ENCODE results near the gene PRR11.
"Not testable (repeated sequence)": the region's sequence is repeated elsewhere in the genome, so short reads cannot be mapped to it uniquely, and the experiment has no call there.

The PRR11 gene

DNA sequence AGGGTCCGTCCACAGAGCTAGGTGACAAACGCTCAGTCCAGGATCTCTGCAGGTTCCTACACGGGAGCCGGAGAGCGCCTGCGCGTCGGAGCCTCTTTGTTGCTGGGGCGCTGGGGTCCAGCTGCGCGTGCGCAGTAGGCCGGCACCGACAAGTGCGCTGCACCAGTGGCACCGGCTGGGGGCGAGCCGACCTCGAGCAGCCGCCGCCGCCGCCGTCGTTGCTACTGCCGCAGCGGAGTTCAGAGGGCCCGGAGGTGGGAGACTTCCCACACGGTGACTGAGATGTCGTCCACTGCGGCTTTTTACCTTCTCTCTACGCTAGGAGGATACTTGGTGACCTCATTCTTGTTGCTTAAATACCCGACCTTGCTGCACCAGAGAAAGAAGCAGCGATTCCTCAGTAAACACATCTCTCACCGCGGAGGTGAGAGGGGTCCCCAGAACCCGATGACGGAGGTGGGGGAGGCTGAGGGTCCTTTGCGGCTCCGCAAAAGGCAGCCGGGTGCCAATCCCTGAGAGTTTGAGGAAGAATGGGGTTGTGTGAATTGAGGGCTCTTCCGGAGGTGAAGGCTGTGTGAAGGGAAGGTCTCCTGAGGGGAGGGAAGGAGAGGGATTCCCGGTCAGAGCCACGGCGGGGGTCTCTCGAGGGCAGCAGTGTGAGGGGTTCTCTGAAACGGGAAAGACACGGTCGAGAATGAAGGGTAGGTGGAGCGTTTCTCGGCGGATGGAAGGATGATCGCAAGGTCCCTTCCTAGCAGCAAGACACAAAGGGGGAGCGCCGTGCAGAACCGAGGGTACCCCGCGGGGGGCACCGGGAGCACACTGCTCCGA lies 65.0 kb downstream of the PRR11 start, which contains the start of gene GDPD1:
Gene GDPD1, plus strand, starts transcription at position 184 of the 831 bp plus-strand sequence. Its CDS starts 99 bp downstream, at position 283.
- peak; percentile 85 to 95 for DNase-seq

DNA sequence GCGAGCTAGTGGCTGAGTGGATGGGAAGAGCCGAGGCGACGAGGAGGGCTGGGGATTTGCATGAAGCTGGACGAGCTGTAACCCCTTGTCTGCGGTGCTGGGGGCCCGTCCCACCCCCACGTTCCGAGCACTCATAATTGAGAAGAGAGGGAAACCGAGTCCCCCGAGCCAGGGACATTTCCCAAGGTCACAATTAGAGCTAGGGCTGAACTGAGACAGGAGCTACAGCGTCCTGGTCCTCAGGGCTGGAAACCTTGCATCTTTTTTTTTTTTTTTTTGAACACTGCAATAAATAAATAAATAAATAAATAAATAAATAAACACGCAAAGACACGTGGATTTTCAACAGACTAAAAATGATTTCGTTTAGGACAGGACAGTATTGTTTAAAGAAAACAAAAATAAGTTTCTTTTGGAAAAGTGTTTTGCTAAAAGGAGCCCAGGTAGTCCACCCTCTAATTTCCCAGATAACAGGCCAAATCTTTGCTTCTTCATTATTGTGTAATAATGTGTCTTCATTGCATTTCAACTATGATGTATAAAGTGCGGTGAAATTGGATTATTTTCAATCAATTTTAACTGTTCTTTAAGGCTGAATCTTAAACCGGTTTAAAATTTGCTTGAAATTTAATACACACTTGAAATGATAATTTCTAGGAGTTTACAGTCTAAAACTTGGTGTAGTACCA lies 65.8 kb downstream of the PRR11 start:
- peak in 1 of 2 experiments; percentile 22 for DNase-seq

DNA sequence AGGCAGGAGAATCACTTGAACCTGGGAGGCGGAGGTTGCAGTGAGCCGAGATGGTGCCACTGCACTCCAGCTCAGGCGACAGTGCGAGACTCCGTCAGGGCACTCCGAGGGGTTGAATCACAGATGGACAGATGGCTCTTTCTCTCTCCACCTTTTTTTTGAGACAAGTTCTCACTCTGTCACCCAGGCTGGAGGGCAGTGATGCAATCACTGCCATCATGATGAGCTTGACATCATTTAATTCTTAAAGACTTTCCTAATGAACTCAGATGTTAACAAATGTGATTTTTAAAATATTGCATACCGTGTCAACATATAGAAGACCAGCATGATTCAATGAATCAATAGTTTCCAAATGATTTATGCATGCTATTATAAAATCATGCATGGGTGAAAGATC lies 68.3 kb downstream of the PRR11 start:
- no peak for DNase-seq

DNA sequence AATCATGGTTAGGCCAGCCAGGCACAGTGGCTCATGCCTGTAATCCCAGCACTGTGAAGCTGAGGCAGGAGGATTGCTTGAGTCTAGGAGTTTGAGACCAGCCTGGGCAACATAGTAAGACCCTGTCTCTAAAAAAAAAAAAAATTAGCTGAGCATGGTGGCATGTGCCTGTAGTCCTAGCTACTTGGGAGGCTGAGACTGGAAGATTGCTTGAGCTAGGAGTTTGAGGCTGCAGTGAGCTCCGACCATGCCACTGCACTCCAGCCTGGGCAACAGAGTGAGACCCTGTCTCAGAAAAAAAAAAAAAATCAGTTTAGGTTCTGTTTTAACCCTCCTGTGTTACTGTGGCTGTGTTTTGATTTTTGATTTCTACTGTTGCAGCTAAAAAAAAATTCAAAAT lies 73.0 kb downstream of the PRR11 start:
- DNase-seq = not testable (repeated sequence)

DNA sequence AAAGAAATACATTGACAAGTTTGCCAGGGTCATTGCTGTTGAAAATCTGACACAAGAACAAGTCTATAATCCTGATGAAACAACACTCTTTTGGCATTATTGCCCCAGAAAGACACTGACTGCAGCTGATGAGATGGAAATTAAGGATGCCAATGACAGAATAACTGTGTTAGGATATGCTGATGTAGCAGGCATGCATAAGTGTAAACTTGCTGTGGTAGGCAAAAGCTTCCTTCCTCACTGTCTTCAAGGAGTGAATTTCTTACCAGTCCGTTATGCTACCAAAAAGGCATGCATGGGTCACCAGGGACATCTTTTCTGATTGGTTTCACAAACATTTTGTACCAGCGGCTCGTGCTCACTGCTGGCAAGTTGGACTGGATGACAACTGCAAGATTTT lies 75.2 kb downstream of the PRR11 start:
- no peak for DNase-seq

DNA sequence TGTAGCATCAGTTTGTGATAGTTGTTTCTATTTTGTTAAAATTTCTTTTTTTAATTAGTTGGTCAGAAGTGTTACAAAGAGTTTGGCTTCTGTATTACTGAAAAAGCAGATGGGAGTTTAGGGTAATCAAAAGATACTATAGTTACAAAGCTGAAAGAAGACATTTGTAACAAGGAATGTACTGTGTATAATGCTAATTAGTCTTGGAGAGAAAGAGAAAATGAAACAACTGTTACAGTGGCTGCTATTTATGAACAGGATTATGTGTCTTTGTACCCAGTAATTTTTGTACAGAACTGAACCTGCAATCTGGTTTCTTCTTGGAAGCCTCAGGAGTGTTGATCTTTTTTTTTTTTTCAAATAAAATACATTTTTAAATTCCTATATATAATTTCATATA lies 79.1 kb downstream of the PRR11 start:
- DNase-seq = no peak

DNA sequence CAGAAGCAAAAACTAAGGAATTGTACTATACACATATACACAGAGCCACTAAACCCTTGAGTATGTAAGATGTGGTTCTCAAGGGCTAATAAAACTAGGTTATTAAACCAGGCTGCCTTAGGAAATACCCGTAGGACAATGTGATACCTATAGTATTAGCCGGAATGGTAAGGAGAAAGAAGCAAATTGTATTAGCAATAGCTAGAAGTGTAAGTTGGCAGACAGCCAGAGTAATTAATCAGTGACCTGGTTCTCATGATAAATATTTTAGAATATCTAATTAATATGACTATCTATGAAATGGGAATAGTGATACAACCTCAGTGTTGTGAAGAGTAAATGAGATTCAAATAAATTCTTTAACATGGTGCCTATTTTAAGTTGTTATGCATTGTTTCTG lies 83.4 kb downstream of the PRR11 start:
- DNase-seq = no peak

DNA sequence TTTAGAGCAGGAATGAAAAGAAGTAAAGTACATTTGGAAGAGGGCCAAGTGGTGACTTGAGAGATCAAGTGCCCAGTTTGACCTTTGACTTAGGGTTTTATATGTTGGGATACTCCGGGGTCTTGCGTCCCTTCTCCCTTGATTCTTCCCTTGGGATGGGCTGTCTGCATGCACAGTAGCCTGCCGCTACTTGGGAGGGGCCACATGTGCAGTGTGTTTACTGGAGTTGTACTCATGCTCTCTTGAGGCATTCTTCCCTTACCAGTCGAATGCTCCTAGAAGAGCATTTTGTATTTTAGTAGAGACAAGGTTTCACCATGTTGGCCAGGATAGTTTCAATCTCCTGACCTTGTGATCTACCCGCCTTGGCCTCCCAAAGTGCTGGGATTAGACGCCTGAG lies 88.5 kb downstream of the PRR11 start:
- no peak for DNase-seq
